GM12873 (cell line): ENCODE data around the gene HDAC11.

Experiments
- CTCF ChIP-seq: IDR thresholded peaks from 2 replicates; pipeline ENCODE4 v1.5.1; 2012; ENCODE audit warnings: low read depth, mild to moderate bottlenecking, moderate library complexity, low read length, control low read depth; ENCODE audit not compliant: insufficient read depth; ENCODE audit errors: missing control alignments

Gene HDAC11

GRCh38 chr3:13521309-13521708 is 41.2 kb downstream of the HDAC11 start:
- no peak for TF ChIP-seq CTCF

GRCh38 chr3:13522236-13522635 is 42.1 kb downstream of the HDAC11 start:
- TF ChIP-seq CTCF = no peak

GRCh38 chr3:13524979-13525669 is 45.0 kb downstream of the HDAC11 start:
- TF ChIP-seq CTCF = no peak

DNA sequence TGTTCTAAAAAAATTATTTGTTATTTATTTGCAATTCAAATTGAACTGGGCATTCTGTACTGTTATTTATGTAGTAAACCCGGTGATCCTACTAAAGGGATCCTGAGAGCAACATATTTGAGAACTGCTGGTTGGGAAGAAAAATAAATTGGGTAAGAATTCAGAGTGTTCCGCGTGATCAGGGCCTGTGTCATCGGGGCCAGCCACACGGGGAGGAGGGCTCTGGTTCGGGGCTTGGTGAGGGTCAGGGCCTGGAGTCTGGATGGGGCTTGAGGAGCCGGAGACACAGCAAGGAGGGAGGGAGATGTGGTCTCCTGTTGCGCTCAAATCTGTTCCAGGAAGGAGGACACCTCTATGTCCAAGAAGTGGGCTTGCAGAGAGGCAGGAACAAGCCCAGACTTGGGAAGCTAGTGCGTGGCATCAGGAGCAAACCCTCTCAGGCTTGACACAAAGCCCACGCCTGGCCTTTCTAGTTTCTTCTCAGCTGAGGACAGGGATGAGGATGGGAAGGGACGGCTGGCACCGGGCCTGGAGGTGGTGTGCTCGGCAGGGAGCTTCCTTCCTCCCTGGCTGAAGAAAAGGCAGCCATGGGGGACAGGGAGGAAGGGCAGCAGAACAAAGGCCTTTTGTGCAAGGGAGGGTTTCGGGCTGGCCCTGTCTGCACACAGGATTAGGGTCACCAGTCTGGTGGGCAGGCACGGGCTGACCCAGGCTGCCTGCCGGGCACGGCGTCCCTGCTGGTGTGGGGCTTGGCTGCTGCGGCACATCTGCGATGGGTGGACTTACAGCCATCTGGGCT is 45.9 kb downstream of the HDAC11 start:
- no peak for TF ChIP-seq CTCF

- TF ChIP-seq CTCF = no peak
These were observed 46.5 kb downstream of the HDAC11 start for GRCh38 chr3:13526626-13526949.

DNA sequence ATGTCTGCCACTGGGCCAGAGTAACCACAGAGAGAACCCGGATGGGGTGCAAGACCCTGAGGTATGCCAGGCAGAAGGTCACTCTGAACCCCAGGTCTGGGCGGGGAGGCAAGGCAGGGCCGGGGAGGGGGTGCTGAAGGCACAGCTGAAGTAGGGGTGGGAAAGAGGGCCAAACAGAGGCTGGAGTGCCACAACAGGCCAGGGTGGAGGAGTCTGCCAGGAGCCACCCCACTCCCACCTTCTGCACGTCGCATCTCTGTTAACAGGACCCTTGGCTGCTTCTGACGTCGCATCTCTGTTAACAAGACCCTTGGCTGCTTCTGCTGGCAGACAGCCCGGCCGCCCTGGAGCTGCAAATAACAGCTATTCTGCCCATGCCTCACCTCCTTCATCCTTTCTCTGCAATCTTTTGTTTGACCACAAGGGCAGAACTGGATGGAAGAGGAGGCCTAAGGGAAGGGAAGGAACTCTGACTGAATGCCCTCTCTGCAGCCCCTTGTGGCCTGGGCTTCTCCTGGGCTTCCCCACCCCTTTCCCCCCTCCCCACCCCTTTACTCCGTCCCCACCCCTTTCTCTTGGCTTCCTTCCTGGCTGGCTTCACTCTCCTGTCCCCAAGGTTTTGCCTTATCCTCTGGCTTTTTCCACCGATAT is 48.2 kb downstream of the HDAC11 start:
- peak; percentile 33 for TF ChIP-seq CTCF

DNA sequence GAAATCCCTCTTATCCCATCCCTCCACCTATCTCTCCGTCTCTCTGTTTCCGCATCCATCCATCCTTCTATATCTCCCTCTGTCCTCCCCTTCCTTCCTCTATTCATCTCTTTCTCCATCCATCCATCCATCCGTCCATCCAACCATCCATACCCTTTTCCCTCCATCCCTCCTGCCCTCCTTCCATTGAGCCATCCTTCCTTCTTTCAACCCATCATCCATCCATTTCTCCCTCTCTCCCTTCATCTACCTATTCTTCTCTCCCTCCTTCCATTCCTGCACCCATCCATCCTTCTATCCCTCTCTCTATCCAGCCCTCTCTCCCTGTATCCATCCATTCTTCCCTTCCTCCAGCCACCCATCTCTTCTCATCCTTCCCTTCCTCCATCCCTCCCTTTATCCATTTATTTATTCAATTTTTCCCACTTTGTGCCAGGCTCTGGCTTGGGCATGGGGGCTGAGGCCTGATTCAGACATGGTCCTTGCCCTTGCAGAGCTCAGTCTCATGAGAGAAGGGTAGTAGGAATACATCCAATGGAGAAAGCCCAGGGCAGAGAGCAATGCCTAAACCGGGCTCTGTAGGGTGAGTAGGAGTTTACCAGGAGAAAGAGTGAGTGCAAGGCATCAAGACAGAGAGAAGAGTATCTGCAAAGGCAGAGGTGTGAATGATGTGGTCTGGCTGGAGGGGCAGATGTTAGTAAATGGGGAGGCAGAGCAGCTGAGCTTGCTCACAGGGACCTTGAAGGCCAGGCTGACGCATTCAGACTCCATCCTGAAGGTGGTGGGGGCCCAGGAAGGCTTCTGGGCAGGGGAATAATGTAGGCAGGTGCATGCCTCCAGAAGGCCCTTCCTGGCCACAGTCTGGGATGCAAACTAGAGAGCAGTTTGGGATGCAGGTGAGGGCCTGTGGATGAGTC is 49.3 kb downstream of the HDAC11 start:
- TF ChIP-seq CTCF = no peak
